Occipital lobe (tissue), 3 donors: ENCODE measurements around the gene DNAJC30. TPM values are rescaled to one million over a fixed set of nuclear protein-coding genes. Genes with fewer than 3 reads are reported as not detected.

Experiments
- DNase-seq: peaks from one replicate; lab custom pipeline; 2025; lab: John Stamatoyannopoulos, UW
- small RNA-seq: library from RNA; depleted of rRNA; stranded (forward); fragments of <200 nt; gene quantifications from one replicate; pipeline ENCODE3, GENCODE V24; 2014
- total RNA-seq: library from RNA; depleted of rRNA; stranded (reverse); fragments of >200 nt; gene quantifications from one replicate; pipeline ENCODE4 v1.2.3, GENCODE V29; 2014

DNAJC30 gene
- total RNA-seq, 1 donor from 2014 or later, result 3.1 TPM

DNA sequence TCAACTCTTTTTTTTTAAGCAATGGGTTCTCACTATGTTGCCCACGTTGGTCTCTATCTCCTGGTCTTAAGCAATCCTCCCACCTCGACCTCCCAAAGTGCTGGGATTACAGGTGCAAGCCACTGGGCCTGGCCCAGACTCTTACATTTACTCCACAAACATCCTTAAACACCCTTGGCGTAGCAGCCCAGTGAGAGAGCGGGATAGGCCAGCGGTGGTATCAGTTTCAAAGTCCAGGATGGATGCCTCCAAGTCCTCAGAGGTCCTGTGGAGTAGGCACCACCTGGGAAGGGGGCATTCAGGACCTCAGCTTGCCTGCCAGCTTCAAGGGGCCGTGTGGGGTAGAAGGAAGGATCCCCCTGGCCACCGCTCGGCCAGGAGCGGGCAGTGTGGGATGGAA is 33.7 kb downstream of the DNAJC30 start:
- no peak for DNase-seq

DNA sequence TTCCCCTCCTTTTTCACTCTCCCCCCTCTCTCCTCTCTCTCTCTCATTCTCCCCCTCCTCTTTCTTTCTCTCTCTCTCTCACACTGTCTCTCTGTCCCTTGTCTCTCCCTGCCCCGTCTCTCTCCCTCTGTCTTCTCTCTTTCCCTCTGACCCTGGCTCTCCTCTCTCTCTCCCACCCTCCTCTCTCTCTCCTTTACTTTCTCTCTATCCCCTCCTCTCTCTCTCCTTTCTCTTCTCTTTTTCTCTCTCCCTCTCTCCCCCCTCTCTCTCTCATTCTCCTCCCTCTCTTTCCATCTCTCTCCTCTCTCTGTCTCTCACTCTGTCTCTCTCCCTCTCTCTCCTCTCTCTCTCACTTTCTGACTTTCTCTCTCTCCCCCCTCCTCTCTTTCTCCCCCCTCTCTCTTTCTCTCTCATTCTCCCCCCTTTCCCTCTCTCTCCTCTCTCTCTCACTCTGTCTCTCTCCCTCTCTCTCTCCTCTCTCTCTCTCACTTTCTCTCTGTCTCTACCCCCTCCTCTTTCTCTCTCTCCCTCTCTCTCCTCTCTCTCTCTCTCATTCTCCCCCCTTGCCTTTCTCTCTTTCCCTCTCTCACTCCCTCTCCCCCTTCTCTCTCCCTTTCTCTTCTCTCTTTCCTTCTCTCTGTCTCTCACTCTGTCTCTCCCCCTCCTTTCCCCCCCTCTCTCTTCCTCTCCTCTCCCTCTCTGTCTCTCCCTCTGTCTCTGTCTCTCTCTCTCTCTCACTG is 34.5 kb downstream of the DNAJC30 start:
- DNase-seq, result no peak

DNA sequence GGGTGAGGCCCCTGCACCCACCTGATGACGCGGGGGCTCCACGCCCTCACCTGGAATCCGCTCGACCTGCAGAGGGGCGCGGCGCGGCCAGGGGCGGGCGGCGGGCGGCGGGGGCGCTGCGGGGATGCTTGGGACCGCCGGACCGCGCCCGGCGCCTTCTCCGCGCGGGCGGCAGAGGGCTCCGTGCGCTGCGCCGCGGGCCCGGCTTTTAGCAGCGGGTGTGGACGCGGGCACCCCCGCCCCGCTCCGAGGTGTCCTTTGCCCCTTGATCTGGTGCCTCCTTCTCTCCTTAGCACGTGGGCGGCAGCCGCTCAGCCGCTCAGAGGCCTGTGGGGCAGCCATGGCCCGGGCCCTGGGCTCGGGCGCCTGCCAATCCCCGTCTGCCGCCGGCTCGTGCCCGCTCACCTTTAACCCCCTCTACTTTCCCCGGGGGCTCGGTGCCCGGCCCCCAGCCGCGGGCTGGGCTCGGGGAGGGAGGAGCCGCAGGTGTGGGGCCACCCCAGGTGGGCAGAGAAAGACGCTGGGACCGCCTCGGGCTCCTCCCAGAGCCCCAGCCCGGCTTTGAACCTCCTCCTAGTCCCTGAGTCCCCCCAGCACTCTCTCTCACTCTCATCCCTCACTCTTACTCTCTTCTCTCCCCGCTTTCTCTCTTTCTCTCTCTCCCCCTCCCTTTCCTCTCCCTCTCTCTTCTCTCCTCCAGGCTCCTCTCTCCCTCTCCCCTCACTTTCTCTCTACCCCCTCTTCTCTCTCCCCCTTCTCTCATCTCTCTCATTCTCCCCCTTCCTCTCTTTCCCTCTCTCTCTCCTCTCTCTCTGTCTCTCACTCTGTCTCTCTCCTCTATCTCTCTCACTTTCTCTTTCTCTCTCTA is 35.3 kb downstream of the DNAJC30 start:
- DNase-seq, result no peak

DNA sequence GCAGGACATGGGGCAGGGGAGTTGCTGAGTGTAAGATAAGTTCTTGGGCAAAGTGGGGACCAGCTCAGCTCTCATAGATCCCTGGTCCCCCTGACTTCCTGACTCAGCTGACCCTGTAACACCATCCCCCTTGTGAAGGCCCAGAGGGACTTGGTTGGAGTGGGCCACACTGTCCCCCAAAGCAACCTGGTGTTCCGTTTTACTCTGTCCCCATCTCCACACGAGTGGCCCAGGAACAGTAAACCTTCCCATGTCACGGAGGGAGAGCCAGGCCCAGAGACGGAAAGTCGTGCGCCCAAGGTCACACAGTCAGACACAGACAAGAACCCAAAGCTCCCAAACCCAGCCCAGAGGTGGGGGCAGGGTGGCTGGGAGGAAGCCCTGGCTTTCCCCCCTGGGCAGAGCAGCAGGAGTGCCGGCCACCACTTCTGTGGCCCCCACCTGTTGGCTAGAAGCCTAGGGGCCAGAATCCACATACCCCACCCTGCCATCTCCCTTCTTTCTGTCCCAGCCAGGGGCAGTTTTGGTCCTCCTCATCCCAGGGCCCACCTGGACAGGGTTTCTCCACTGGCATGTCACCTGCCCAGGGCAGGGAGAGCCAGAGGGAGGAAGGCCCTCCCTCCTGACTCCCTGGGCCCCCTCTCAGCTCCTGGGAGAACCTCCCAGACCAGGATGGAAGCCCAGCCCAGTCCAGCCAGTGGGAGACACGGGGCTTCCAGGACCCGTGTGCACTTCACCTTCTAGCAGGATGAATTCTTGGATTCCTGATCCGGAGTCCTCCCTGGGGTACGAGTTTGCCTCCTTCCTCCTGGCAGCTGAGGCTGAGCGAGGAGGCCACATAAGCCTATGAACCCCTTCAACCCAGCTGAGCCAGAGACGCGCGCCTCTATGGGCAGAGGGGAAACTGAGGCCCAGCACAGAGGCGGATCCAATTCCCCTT is 36.2 kb downstream of the DNAJC30 start:
- DNase-seq, result no peak

DNA sequence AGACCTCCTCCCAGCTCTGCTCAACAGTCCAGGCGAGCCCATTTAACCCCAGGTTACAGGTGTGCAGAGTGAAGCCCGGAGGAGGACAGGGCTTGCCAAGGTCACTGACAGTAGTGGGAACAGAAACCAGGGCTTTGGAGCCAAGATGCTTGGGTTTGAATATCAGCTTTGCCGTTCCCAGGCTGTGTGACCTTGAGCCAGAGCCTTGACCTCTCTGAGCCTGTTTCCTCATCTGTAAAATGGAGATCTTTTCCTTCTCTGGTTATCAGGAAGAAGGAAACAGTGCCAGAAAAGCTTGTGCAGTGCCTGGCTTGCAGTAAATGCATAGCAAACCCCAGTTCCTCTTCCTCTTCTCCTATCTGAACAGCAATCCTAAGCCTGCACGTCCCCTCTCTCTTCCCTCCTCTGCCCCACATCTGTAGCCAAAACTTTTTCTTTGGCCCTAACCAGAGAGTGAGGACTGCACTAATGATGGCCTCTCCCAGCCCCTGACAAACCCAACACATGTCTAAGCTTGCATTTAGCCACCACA is 37.5 kb downstream of the DNAJC30 start:
- DNase-seq, result no peak

DNA sequence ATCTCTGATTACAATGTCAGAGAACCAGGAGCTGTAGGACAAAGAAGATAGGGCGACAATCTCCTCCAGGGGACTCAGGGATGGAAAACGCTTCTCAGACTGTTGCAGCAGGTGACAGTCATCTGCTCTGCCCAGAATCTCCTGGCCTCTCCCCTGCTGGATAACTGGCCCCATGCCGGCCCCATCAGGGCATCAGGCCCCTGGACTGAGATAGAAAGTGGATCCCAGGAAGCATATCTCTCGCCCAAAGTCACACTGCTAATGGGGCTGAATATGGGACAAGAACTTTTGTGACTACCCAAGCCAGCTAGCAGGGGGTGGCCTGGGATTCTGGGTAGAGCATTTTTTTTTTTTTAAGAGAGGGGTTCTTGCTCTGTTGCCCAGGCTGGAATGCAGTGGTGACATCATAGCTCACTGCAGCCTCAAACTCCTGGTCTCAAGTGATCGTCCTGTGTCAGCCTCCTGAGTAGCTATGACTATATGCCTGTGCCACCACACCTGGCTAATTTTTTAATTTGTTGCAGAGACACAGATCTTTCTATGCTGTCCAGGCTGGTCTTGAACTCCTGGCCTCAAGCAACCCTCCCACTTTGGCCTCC is 38.5 kb downstream of the DNAJC30 start:
- no peak for DNase-seq

DNA sequence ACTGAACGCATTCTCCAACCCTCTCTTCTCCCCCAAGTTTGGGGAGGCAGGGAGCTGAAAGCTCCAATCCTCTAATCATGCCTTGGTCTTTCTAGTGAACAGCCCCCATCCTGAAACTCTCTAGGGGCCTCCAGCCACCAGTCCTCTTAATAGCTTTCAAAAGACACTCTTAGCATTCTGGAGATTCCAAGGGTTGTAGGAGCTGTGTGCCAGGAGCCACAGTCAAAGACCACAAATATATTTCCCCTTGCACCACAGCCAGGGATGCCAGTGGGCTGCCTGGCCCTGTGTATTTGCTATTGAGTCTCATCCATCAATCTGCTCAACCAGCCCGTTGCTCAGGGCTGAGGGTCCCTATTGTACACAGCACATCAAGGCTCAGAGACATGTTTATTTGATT is 40.4 kb downstream of the DNAJC30 start:
- DNase-seq, result no peak

DNA sequence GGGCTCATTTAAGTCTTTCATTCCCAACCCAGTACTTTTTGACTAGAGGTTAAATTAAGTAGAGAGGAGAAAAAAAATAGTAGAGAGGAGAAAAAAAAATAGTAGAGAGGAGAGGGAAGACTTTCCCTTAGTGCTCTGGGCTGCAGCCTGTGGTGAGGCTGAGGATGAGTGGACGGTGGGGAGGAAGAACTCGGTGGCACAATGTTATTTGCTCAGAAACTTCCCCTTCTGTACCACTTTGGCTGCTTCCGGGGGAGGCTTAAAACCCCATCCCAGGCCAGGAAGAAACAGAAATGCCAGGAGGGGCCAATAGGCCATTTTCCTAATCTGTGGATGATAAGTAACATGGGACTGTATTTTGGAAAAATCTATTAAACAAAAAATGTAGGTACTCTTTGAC is 44.3 kb downstream of the DNAJC30 start:
- DNase-seq, result no peak

DNA sequence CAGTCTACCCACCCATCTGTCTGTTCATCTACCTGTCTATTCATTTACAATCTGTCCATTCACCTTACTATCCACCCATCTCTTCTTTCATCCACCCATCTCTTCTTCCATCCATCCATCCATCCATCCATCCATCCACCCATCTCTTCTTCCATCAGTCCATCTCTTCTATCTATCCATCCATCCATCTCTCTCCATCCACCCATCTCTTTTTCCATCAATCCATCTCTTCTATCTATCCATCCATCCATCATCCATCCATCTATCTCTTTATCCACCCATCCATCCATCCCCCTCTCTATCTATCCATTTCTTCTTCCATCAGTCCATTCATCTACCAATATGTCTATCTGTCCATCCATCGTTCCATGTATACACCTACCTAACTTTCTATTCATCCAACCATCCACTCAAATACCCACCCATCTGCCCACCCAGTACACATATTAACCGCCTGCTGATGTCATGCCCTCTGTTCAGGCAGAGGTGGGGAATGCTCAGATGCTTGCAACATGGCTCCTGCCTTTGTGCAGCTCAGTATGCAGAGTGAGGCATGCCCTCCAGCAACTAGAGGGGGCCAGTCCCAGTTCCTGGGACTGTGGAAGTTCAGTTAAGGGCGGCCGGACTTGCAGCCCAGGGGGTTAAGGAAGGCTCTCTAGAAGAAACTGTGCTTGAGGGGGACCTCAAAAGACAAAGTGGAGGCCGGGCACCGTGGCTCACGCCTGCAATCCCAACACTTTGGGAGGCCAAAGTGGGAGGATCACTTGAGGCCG is 47.6 kb downstream of the DNAJC30 start:
- DNase-seq, result no peak

DNA sequence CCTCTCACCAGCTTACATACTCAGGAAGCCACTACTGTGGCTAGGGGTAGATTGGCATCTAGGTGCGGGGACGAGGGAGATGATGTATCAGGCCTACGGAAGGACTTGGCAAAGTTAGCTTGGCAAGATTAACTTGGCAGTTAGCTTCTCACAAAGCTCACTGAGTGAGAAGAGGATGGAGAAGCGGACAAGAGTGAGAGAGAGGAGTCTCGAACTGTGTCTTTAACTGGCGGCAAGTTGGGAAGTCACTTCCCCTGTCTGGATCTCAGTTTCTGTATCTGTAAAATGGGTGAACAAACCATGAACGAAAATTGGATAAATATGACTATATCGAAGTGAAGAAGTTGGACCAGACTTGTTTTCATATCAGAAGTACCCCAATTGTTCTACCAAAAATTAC is 49.4 kb downstream of the DNAJC30 start:
- no peak for DNase-seq

DNA sequence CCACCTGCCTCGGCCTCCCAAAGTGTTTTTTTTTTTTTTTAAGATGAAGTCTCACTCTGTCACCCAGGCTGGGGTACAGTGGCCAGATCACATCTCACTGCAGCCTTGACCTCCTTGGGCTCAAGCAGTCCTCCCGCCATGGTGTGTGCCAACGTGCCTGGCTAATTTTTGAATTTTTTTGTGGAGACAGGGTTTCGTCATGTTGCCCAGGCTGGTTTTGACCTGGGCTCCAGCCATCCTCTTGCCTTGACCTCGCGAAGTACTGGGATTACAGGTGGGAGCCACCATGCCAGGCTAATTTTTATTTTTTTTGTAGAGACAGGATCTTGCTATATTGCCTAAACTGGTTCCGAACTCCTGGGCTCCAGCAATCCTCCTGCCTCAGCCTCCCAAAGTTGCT is 49.9 kb downstream of the DNAJC30 start:
- no peak for DNase-seq

DNA sequence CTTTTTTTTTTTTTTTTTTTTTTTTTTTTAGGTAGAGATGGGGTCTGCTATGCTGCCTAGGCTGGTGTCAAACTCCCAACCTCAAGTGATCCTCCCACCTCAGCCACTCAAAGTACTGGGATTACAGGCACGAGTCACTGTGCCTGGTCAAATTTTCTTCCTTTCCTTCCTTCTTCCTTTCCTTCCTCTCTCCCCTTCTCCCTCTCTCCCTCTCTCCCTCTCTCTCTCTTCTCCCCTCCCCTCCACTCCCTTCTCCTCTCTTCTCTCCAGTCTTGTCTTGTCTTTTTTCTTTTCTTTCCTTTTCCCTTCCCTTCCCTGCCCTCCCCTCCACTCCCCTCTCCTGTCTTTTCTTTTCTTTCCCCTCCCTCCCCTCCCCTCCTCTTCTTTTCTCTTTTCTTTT is 51.7 kb downstream of the DNAJC30 start:
- no peak for DNase-seq

Small RNAs within 50 kb of the gene (small RNA-seq; reads per million reads assigned to genes)
- gene MIR4284 (not detected), gene RN7SL265P (not detected)

Other genes with a start within 250 kb of the DNAJC30 start
- 2.3 TPM for gene FZD9, start 249.7 kb downstream of the DNAJC30 start, total RNA-seq
- 53.0 TPM for gene BAZ1B, start 161.2 kb downstream of the DNAJC30 start, total RNA-seq
- 9.4 TPM for gene BCL7B, start 125.8 kb downstream of the DNAJC30 start, total RNA-seq
- gene TBL2, start 104.9 kb downstream of the DNAJC30 start, total RNA-seq, result 22.5 TPM
- not detected for gene MLXIPL, start 58.9 kb downstream of the DNAJC30 start, total RNA-seq
- gene VPS37D, start 15.6 kb downstream of the DNAJC30 start, total RNA-seq, result 21.5 TPM
- gene BUD23, start 144 bp upstream of the DNAJC30 start, total RNA-seq, result 23.7 TPM
- 49.8 TPM for gene STX1A, start 36.2 kb upstream of the DNAJC30 start, total RNA-seq
- 4.2 TPM for gene ABHD11, start 55.3 kb upstream of the DNAJC30 start, total RNA-seq
- gene CLDN3, start 86.8 kb upstream of the DNAJC30 start, total RNA-seq, result not detected
- 0.31 TPM for gene CLDN4, start 147.5 kb upstream of the DNAJC30 start, total RNA-seq
- 0.78 TPM for gene METTL27, start 159.1 kb upstream of the DNAJC30 start, total RNA-seq
- not detected for gene TMEM270, start 177.7 kb upstream of the DNAJC30 start, total RNA-seq